Smooth muscle cell (in vitro differentiated cells): Measurements from ENCODE around the gene ADAMTS12. TPM values are rescaled to one million over a fixed set of nuclear protein-coding genes. Genes with fewer than 3 reads are reported as not detected.

ENCODE experiments used
- DNase-seq: peaks from one replicate; lab custom pipeline; 2025; ENCODE audit not compliant: unreplicated experiment; lab: John Stamatoyannopoulos, UW
- H2AFZ ChIP-seq: fragments of 200-600 bp; sonication (generic); 2 replicates; pipeline ENCODE4 v1.6.0; 2016; ENCODE audit warnings: antibody characterized with exemption, low read depth, mild to moderate bottlenecking
- H3F3A ChIP-seq: fragments of 200-600 bp; sonication (generic); 2 replicates; pipeline ENCODE4 v1.6.0; 2017; ENCODE audit warnings: antibody characterized with exemption, low read depth
- H3K27ac ChIP-seq: fragments of 200-600 bp; sonication (generic); 2 replicates; pipeline ENCODE4 v1.5.1; 2016; ENCODE audit warnings: low read depth, mild to moderate bottlenecking
- H3K27me3 ChIP-seq: fragments of 200-600 bp; sonication (generic); 2 replicates; pipeline ENCODE4 v1.6.1; 2016; ENCODE audit warnings: low read depth, mild to moderate bottlenecking
- H3K36me3 ChIP-seq: fragments of 200-600 bp; sonication (generic); 2 replicates; pipeline ENCODE4 v1.5.1; 2016; ENCODE audit warnings: low read depth
- H3K4me1 ChIP-seq: fragments of 200-600 bp; sonication (generic); 2 replicates; pipeline ENCODE4 v1.5.1; 2016; ENCODE audit warnings: low read depth
- H3K4me2 ChIP-seq: fragments of 200-600 bp; sonication (generic); 2 replicates; pipeline ENCODE4 v1.6.0; 2016; ENCODE audit warnings: mild to moderate bottlenecking
- H3K4me3 ChIP-seq: fragments of 200-600 bp; sonication (generic); 2 replicates; pipeline ENCODE4 v1.5.1; 2016; ENCODE audit warnings: mild to moderate bottlenecking
- H3K79me2 ChIP-seq: fragments of 200-600 bp; sonication (generic); 2 replicates; pipeline ENCODE4 v1.6.0; 2016; ENCODE audit warnings: low read depth, mild to moderate bottlenecking
- H3K9ac ChIP-seq: fragments of 200-600 bp; sonication (generic); 2 replicates; pipeline ENCODE4 v1.6.0; 2016; ENCODE audit warnings: low read depth
- H3K9me3 ChIP-seq: fragments of 200-600 bp; sonication (generic); replicated peaks from 2 replicates; pipeline ENCODE4 v1.5.1; 2016; ENCODE audit warnings: low read depth
- H4K20me1 ChIP-seq: fragments of 200-600 bp; sonication (generic); 2 replicates; pipeline ENCODE4 v1.6.0; 2016; ENCODE audit warnings: low read depth
- CTCF ChIP-seq: fragments of 200-600 bp; sonication (generic); IDR thresholded peaks from 2 replicates; pipeline ENCODE4 v1.5.1; 2017; ENCODE audit warnings: borderline replicate concordance, mild to moderate bottlenecking, antibody characterized with exemption; ENCODE audit not compliant: insufficient read depth, poor library complexity, severe bottlenecking
- WGBS: methylation state at CpG from one replicate; pipeline ENCODE4 v1.1.7; 2016; ENCODE audit warnings: low lambda C conversion rate; 5-methylcytosine and 5-hydroxymethylcytosine counted together
- polyA plus RNA-seq: library from polyadenylated mRNA; unstranded; fragments of >200 nt; fragmentation: Nextera tagmentation; extraction: Ambion mirVana; gene quantifications from 2 replicates; pipeline ENCODE4 v1.2.1, GENCODE V29; 2016
- total RNA-seq: library from RNA; depleted of rRNA; stranded (reverse); fragments of >200 nt; gene quantifications from 2 replicates; pipeline ENCODE4 v1.2.3, GENCODE V29; 2014

ADAMTS12 gene
- total and polyA plus RNA-seq, 2 experiments from 2014 or later, result 34.3 to 84.9 TPM

GRCh38 chr5:33887268-33887667, 4.5 kb downstream of the ADAMTS12 start:
- H3K9me3 ChIP-seq, result no peaks in the 10 kb centered on the region
- no peak overlapping the region for H3K9ac ChIP-seq
- no peaks in the 10 kb centered on the region for H3K36me3 ChIP-seq
- no peaks in the 10 kb centered on the region for H3K27me3 ChIP-seq
- TF ChIP-seq CTCF, result no peak
- peak overlapping the region; percentile 93 for H3K4me2 ChIP-seq
- H3K79me2 ChIP-seq, result peaks cover 91% of the 10 kb centered on the region
- H4K20me1 ChIP-seq, result peaks cover 74% of the 10 kb centered on the region
- H3K4me3 ChIP-seq, result no peak overlapping the region
- DNase-seq, result no peak
- H3F3A ChIP-seq, result peaks cover 17% of the 10 kb centered on the region
- no peak overlapping the region for H2AFZ ChIP-seq
- H3K27ac ChIP-seq, result no peak overlapping the region
- WGBS, result 68% methylated on average over 3 of the region's 3 CpGs
- H3K4me1 ChIP-seq, result peaks cover 51% of the 10 kb centered on the region

GRCh38 chr5:33886283-33886682, 5.5 kb downstream of the ADAMTS12 start:
- no peak overlapping the region for H3K4me3 ChIP-seq
- H3K27me3 ChIP-seq, result no peaks in the 10 kb centered on the region
- H3K9ac ChIP-seq, result no peak overlapping the region
- 73% methylated on average over 4 of the region's 4 CpGs for WGBS
- DNase-seq, result no peak
- peaks cover 95% of the 10 kb centered on the region for H3K79me2 ChIP-seq
- H3K4me1 ChIP-seq, result peaks cover 47% of the 10 kb centered on the region
- H3K4me2 ChIP-seq, result peak overlapping the region; percentile 93
- peaks cover 10% of the 10 kb centered on the region for H3F3A ChIP-seq
- peaks cover 84% of the 10 kb centered on the region for H4K20me1 ChIP-seq
- no peaks in the 10 kb centered on the region for H3K9me3 ChIP-seq
- no peak overlapping the region for H2AFZ ChIP-seq
- no peak for TF ChIP-seq CTCF
- H3K27ac ChIP-seq, result no peak overlapping the region
- peaks cover under 1% of the 10 kb centered on the region for H3K36me3 ChIP-seq

DNA sequence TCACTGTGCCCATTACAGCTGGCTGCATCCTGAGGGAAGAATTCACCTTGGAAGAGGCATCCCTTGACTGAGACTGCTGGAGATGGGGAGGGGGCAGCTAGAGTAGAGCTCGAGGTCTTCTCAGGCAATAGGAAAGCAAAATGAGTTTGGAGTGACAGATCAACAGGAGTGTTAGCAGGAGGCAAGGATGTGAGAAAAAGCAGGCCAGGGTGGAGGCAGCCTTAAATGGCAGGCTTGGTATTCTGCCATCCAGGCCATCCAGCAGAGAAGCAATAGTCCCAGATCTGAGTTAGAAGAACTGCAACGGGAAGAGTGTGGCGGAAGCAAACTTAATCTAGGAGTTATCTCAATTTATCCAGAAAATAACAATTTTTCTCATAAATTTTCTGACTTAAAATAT, 6.1 kb downstream of the ADAMTS12 start:
- Histone ChIP-seq H3K9me3 (no peaks in the 10 kb centered on the region), H3K4me2 (no peak overlapping the region), H3K4me3 (no peak overlapping the region), H3K9ac (no peak overlapping the region), H3K79me2 (peaks cover 95% of the 10 kb centered on the region), H3K27me3 (no peaks in the 10 kb centered on the region), H3F3A (peaks cover 7% of the 10 kb centered on the region), H3K36me3 (peaks cover 7% of the 10 kb centered on the region), H4K20me1 (peaks cover 90% of the 10 kb centered on the region), H2AFZ (no peak overlapping the region), H3K27ac (no peak overlapping the region), H3K4me1 (peaks cover 41% of the 10 kb centered on the region)
- 81% methylated on average over 3 of the region's 3 CpGs for WGBS
- no peak for DNase-seq
- no peak for TF ChIP-seq CTCF

GRCh38 chr5:33883482-33883881, 8.3 kb downstream of the ADAMTS12 start:
- H3K36me3 ChIP-seq, result peaks cover 10% of the 10 kb centered on the region
- no peaks in the 10 kb centered on the region for H3K9me3 ChIP-seq
- H3F3A ChIP-seq, result no peaks in the 10 kb centered on the region
- no peak overlapping the region for H3K27ac ChIP-seq
- no peaks in the 10 kb centered on the region for H3K27me3 ChIP-seq
- 89% methylated on average over 3 of the region's 3 CpGs for WGBS
- H3K4me2 ChIP-seq, result no peak overlapping the region
- TF ChIP-seq CTCF, result no peak
- H3K79me2 ChIP-seq, result peaks cover 85% of the 10 kb centered on the region
- H4K20me1 ChIP-seq, result peaks cover 100% of the 10 kb centered on the region
- no peak for DNase-seq
- H3K4me1 ChIP-seq, result peaks cover 22% of the 10 kb centered on the region
- H3K9ac ChIP-seq, result no peak overlapping the region
- H3K4me3 ChIP-seq, result no peak overlapping the region
- no peak overlapping the region for H2AFZ ChIP-seq
